HepG2 (cell line): ENCODE data around the gene DSCAM. TPM values are rescaled to one million over a fixed set of nuclear protein-coding genes. Genes with fewer than 3 reads are reported as not detected.

ENCODE experiments used
- ATAC-seq: fragments of 200-7000 bp; cut with Tn5 transposase; 3 replicates; pipeline ENCODE4 v1.9.1; 2020; ENCODE audit warnings: mild to moderate bottlenecking, moderate library complexity
- BruUV-seq: library from RNA; stranded (reverse); fragments of 400-500 nt; replicated peaks from 2 replicates; lab custom pipeline; 2021; lab: Mats Ljungman, UMichigan
- CTCF ChIA-PET: fragments of 300-600 bp; formaldehyde crosslinking; extraction: SDS; loops from one replicate; lab custom pipeline; 2021; ENCODE audit warnings: low total read pairs, inconsistent platforms, low intra/inter-chr PET ratio; lab: Yijun Ruan, JAX
- POLR2A ChIA-PET: fragments of 350-600 bp; sonication (Branson Sonifier 250); formaldehyde crosslinking; loops from one replicate; lab custom pipeline; 2020; ENCODE audit warnings: antibody characterized with exemption, inconsistent platforms; lab: Yijun Ruan, JAX
- DNase-seq: peaks from one replicate; pipeline ENCODE4 v3.0.0-alpha.2; 2015; ENCODE audit warnings: low spot score
- FAIRE-seq: peaks from 3 replicates; lab custom pipeline; 2011; peaks lifted over from hg19 to GRCh38; lab: Jason Lieb, UNC
- H2AFZ ChIP-seq: one replicate; pipeline ENCODE4 v1.6.1; 2011; ENCODE audit warnings: low read length, inconsistent platforms
- H3K27ac ChIP-seq: fragments of 300-600 bp; 3 replicates; pipeline ENCODE4 v1.8.0; 2011; ENCODE audit warnings: mixed run types, mild to moderate bottlenecking, mixed read lengths, low read length, inconsistent platforms; ENCODE audit not compliant: insufficient read depth; ENCODE audit errors: extremely low read length
- H3K27me3 ChIP-seq, 2 experiments: fragments of 200-600 bp in 1 of 2; 2 replicates in 1 of 2; 3 replicates in 1 of 2; pipeline versions ENCODE4 v1.6.0 to v1.8.0; 2011; ENCODE audit warnings: low read length in 2 of 2, mild to moderate bottlenecking in 2 of 2, moderate library complexity in 2 of 2, inconsistent platforms in 1 of 2; ENCODE audit not compliant: insufficient read depth in 2 of 2, control insufficient read depth in 1 of 2
- H3K36me3 ChIP-seq, 2 experiments: fragments of 200-600 bp in 1 of 2; replicated peaks in 1 of 2; 2 replicates in 1 of 2; 3 replicates in 1 of 2; pipeline versions ENCODE4 v1.5.1 to v1.8.0; 2011; ENCODE audit warnings: low read length in 2 of 2, inconsistent platforms in 1 of 2; ENCODE audit not compliant: insufficient read depth in 2 of 2, control insufficient read depth in 1 of 2
- H3K4me1 ChIP-seq: 2 replicates; pipeline ENCODE4 v1.5.1; 2012; ENCODE audit warnings: low read length, inconsistent platforms; ENCODE audit not compliant: insufficient read depth
- H3K4me2 ChIP-seq: 2 replicates; pipeline ENCODE4 v1.6.0; 2011; ENCODE audit warnings: low read depth, low read length, inconsistent platforms
- H3K4me3 ChIP-seq, 3 experiments: fragments of 200-600 bp in 1 of 3; sonication (generic), shearing (Covaris generic) in 1 of 3; replicated peaks in 1 of 3; 2 replicates each; pipeline ENCODE4 v1.5.1; 2011 to 2016; ENCODE audit warnings: low read length in 3 of 3, inconsistent platforms in 2 of 3, low read depth in 2 of 3, mild to moderate bottlenecking in 2 of 3, control low read depth in 1 of 3, mixed read lengths in 1 of 3; ENCODE audit not compliant: insufficient read depth in 1 of 3
- H3K79me2 ChIP-seq: one replicate; pipeline ENCODE4 v1.6.1; 2011; ENCODE audit warnings: low read length, inconsistent platforms; ENCODE audit not compliant: insufficient read depth
- H3K9ac ChIP-seq: 2 replicates; pipeline ENCODE4 v1.6.0; 2011; ENCODE audit warnings: mild to moderate bottlenecking, low read depth, low read length, inconsistent platforms; ENCODE audit not compliant: insufficient read depth
- H3K9me3 ChIP-seq: 2 replicates; pipeline ENCODE4 v1.5.1; 2012; ENCODE audit warnings: mild to moderate bottlenecking, low read length
- H4K20me1 ChIP-seq: 2 replicates; pipeline ENCODE4 v1.6.0; 2011; ENCODE audit warnings: inconsistent platforms, mild to moderate bottlenecking, low read length, moderate library complexity; ENCODE audit not compliant: insufficient read depth
- CHD2 ChIP-seq: IDR thresholded peaks from 2 replicates; pipeline ENCODE4 v1.6.1; 2011; ENCODE audit warnings: low read depth, low read length, improper control_type of control experiment
- GRHL1 ChIP-seq: sonication (generic); formaldehyde crosslinking; conservative IDR thresholded peaks from 2 replicates; pipeline ENCODE4 v1.8.0; 2022; ENCODE audit warnings: missing genetic modification reagents
- LRRFIP1 ChIP-seq: sonication (generic); formaldehyde crosslinking; conservative IDR thresholded peaks from 2 replicates; pipeline ENCODE4 v1.4.0; 2020; ENCODE audit warnings: missing genetic modification reagents
- MNT ChIP-seq: fragments of 450-650 bp; IDR thresholded peaks from 2 replicates; pipeline ENCODE4 v1.6.1; 2016
- SUZ12 ChIP-seq: fragments of 150-350 bp; IDR thresholded peaks from 2 replicates; pipeline ENCODE4 v1.6.1; 2014; ENCODE audit warnings: low read depth, low read length
- THYN1 ChIP-seq: sonication (generic); formaldehyde crosslinking; IDR thresholded peaks from 2 replicates; pipeline ENCODE4 v1.8.1; 2023; ENCODE audit warnings: low read depth, mild to moderate bottlenecking, moderate library complexity, missing genetic modification reagents, borderline replicate concordance
- TOE1 ChIP-seq: sonication (generic); formaldehyde crosslinking; IDR thresholded peaks from 2 replicates; pipeline ENCODE4 v1.4.0; 2020; ENCODE audit warnings: mild to moderate bottlenecking, missing genetic modification reagents
- ZNF552 ChIP-seq: sonication (generic); formaldehyde crosslinking; IDR thresholded peaks from 2 replicates; pipeline ENCODE4 v1.9.0; 2022; ENCODE audit warnings: missing genetic modification reagents, mild to moderate bottlenecking, borderline replicate concordance
- ZNF75D ChIP-seq: sonication (generic); formaldehyde crosslinking; IDR thresholded peaks from 2 replicates; pipeline ENCODE4 v1.8.1; 2023; ENCODE audit warnings: missing genetic modification reagents, mild to moderate bottlenecking, borderline replicate concordance
- ZSCAN22 ChIP-seq: sonication (generic); formaldehyde crosslinking; IDR thresholded peaks from 2 replicates; pipeline ENCODE4 v1.4.0; 2020; ENCODE audit warnings: mild to moderate bottlenecking, missing genetic modification reagents
- ZZZ3 ChIP-seq: sonication (generic); formaldehyde crosslinking; IDR thresholded peaks from 2 replicates; pipeline ENCODE4 v1.4.0; 2020; ENCODE audit warnings: missing genetic modification reagents, mild to moderate bottlenecking, borderline replicate concordance
- WGBS: methylation state at CpG from one replicate; pipeline ENCODE4 v1.1.6; 2017; ENCODE audit warnings: low lambda C conversion rate; 5-methylcytosine and 5-hydroxymethylcytosine counted together
- in situ Hi-C: cut with HindIII; loops from 2 replicates; pipeline ENCODE4 v1.10.0; 2017; ENCODE audit warnings: low pct_unique_long_range_greater_than_20kb; ENCODE audit not compliant: extremely low pct_ligation_motif_present
- intact Hi-C: fragments of 100-400 bp; cut with micrococcal nuclease; formaldehyde crosslinking; loops from one replicate; pipeline ENCODE4 v1.10.0; 2022; ENCODE audit not compliant: unreplicated experiment
- polyA plus RNA-seq, 8 experiments: library from polyadenylated mRNA; depleted of rRNA in 3 of 8; stranded (reverse) in 7 of 8; unstranded in 1 of 8; fragments of >200 nt; fragmentation: Illumina TruSeq in 4 of 8; extraction: Trizol in 4 of 8; gene quantifications; 2 replicates each; pipeline versions ENCODE4 v1.2.1 to v1.2.3, GENCODE V29; 2011 to 2016; ENCODE audit warnings: low read depth in 4 of 8, missing spikeins in 1 of 8, mixed read lengths in 1 of 8; ENCODE audit not compliant: insufficient read depth in 1 of 8
- total RNA-seq, 5 experiments: library from RNA; depleted of rRNA; stranded (reverse); fragments of >200 nt; fragmentation: Illumina TruSeq; extraction: Trizol; gene quantifications; 2 replicates each; pipeline ENCODE4 v1.2.3, GENCODE V29; 2016; ENCODE audit warnings: low read depth in 1 of 5

The DSCAM gene
- total and polyA plus RNA-seq, 2 of the 13 experiments (the other 11 are each of a cell fraction or from before 2014, with no cell fraction given), result not detected

GRCh38 chr21:40704141-40704540, 142.8 kb downstream of the DSCAM start (continued):
- TF ChIP-seq MNT (no peak), CHD2 (no peak)

- Histone ChIP-seq H3K36me3 (no peaks in the 10 kb centered on the region), H3K27ac (no peak overlapping the region), H3K4me1 (no peaks in the 10 kb centered on the region), H3K27me3 (no peaks in the 10 kb centered on the region)
- BruUV-seq, result no TSS peak
- no peak for TF ChIP-seq SUZ12
- TF ChIP-seq LRRFIP1 (CRISPR knock-in tag), result no peak
- no peak for TF ChIP-seq GRHL1 (CRISPR knock-in tag)
- no peak for TF ChIP-seq THYN1 (CRISPR knock-in tag)
- no peak for TF ChIP-seq TOE1 (CRISPR knock-in tag)
- no peak for TF ChIP-seq ZSCAN22 (CRISPR knock-in tag)
- TF ChIP-seq ZZZ3 (CRISPR knock-in tag), result no peak
- no peak for TF ChIP-seq ZNF75D (CRISPR knock-in tag)
- TF ChIP-seq ZNF552 (CRISPR knock-in tag), result no peak
- TF ChIP-seq, all 625 proteins: peak for 0
- DNase-seq, result no peak
- 11% methylated on average over 3 of the region's 3 CpGs for WGBS
- no peak overlapping the region for H3K9ac ChIP-seq
- in situ Hi-C loops (no loop called here), intact Hi-C loops (no loop called here)
- H2AFZ ChIP-seq, result no peak overlapping the region
- H3K4me3 ChIP-seq, result no peak overlapping the region
- no peaks in the 10 kb centered on the region for H4K20me1 ChIP-seq
- ATAC-seq, result no peak
- no peak for FAIRE-seq
- POLR2A ChIA-PET, result no interaction called here
- peaks cover 94% of the 10 kb centered on the region for H3K9me3 ChIP-seq
- CTCF ChIA-PET, result no interaction called here
- H3K4me2 ChIP-seq, result no peak overlapping the region
- no peaks in the 10 kb centered on the region for H3K79me2 ChIP-seq
These were observed 147.6 kb downstream of the DSCAM start for GRCh38 chr21:40699366-40699765.
